Retinal pigment epithelial cell (primary cell): ENCODE results near the gene ROR2.

ENCODE experiments used
- DNase-seq: peaks from one replicate; pipeline ENCODE4 v3.0.0-alpha.2; 2010; ENCODE audit warnings: low read depth
- H3K4me3 ChIP-seq: 2 replicates; pipeline ENCODE4 v1.5.1; 2011; ENCODE audit warnings: mild to moderate bottlenecking, low read length, control low read depth, moderate library complexity
- CTCF ChIP-seq: conservative IDR thresholded peaks from 2 replicates; pipeline ENCODE4 v1.5.1; 2011; ENCODE audit warnings: low read depth, low read length, control low read depth, inconsistent platforms

Gene ROR2

GRCh38 chr9:91886414-91887076, 63.5 kb downstream of the ROR2 start:
- DNase-seq = no peak
- no peak for TF ChIP-seq CTCF
- H3K4me3 ChIP-seq = no peak overlapping the region

- H3K4me3 ChIP-seq = no peak overlapping the region
- no peak for DNase-seq
- no peak for TF ChIP-seq CTCF
These were observed 64.1 kb downstream of the ROR2 start for GRCh38 chr9:91885746-91886413.

- no peak for DNase-seq
- TF ChIP-seq CTCF = no peak
- H3K4me3 ChIP-seq = no peak overlapping the region
These were observed 65.0 kb downstream of the ROR2 start for GRCh38 chr9:91884696-91885687.

GRCh38 chr9:91884153-91884552, 65.9 kb downstream of the ROR2 start:
- no peak for DNase-seq
- no peak for TF ChIP-seq CTCF
- no peak overlapping the region for H3K4me3 ChIP-seq

- H3K4me3 ChIP-seq = no peak overlapping the region
- DNase-seq = no peak
- TF ChIP-seq CTCF = no peak
These were observed 66.5 kb downstream of the ROR2 start for GRCh38 chr9:91883503-91883902.

GRCh38 chr9:91882627-91883026, 67.4 kb downstream of the ROR2 start:
- DNase-seq = no peak
- H3K4me3 ChIP-seq = no peak overlapping the region
- no peak for TF ChIP-seq CTCF
